Measurements from ENCODE around the gene ANKRD1. TPM values are rescaled to one million over a fixed set of nuclear protein-coding genes. Genes with fewer than 3 reads are reported as not detected.

Gene ANKRD1
- total RNA-seq, 1 donor = 52.1 TPM

- Histone ChIP-seq H3K4me1 (ENCODE audit: insufficient read depth, low read length) (peaks cover 23% of the 10 kb centered on the region), H3K9me3 (ENCODE audit: low read depth, low read length) (no peaks in the 10 kb centered on the region), H4K20me1 (ENCODE audit: insufficient read depth, low read length) (no peaks in the 10 kb centered on the region), H3K79me2 (ENCODE audit: insufficient read depth, low read length) (peaks cover 6% of the 10 kb centered on the region), H3K4me2 (ENCODE audit: insufficient read depth, low read length) (no peak overlapping the region), H3K27me3 (ENCODE audit: insufficient read depth, low read length) (no peaks in the 10 kb centered on the region), H3K4me3 (ENCODE audit: insufficient read depth, low read length) (no peak overlapping the region), H3K36me3 (ENCODE audit: insufficient read depth, low read length) (peaks cover 27% of the 10 kb centered on the region), H2AFZ (ENCODE audit: low read length) (no peak overlapping the region), H3K27ac (ENCODE audit: low read depth, low read length) (no peak overlapping the region)
- no peak for TF ChIP-seq CTCF (IDR thresholded peaks at IDR 0.05; ENCODE audit: extremely low read depth, low read depth, low read length)
- no peak for DNase-seq (ENCODE audit: insufficient read length, low spot score, missing footprints)
These were observed 5.2 kb downstream of the ANKRD1 start for GRCh38 chr10:90915766-90916075.

DNA sequence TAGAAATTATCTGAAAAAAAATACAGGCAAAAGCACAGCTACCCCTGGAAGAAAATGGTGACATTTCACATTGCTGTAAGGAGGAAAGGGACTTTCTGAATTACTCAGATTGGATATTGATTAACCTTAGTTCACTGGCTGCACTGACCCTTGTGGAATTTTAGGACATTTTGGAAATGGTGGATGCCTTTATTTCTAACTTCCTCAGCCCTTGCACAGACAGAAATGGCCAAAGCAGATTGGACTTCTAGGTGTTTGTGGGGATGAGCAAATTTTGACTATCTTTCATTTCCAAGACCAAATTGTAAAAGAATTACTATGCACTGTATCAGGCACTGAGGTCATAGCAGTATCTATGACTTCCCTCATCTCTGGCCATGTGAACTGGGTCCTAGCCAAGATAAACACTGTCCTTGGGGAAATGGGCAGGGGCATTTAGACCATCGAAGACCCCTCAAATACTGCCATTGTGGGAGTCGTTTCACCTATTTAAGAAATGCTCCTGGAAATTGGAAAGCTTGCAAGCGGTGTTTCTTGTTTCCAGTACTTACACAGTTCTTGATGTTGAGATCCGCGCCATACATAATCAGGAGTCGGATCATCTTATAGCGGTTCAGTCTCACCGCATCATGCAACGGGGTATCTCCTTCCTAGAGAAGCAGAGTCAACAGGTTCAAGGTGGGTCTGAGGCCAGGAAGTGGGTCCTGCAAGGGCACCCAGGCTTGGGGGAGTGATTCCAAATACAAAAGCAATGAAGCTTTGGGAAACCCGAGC lies 5.7 kb downstream of the ANKRD1 start:
- Histone ChIP-seq H3K4me3 (ENCODE audit: insufficient read depth, low read length) (no peak overlapping the region), H3K27me3 (ENCODE audit: insufficient read depth, low read length) (no peaks in the 10 kb centered on the region), H3K9me3 (ENCODE audit: low read depth, low read length) (no peaks in the 10 kb centered on the region), H3K36me3 (ENCODE audit: insufficient read depth, low read length) (peaks cover 27% of the 10 kb centered on the region), H4K20me1 (ENCODE audit: insufficient read depth, low read length) (no peaks in the 10 kb centered on the region), H3K79me2 (ENCODE audit: insufficient read depth, low read length) (peaks cover 4% of the 10 kb centered on the region), H2AFZ (ENCODE audit: low read length) (no peak overlapping the region), H3K4me2 (ENCODE audit: insufficient read depth, low read length) (no peak overlapping the region), H3K27ac (ENCODE audit: low read depth, low read length) (no peak overlapping the region), H3K4me1 (ENCODE audit: insufficient read depth, low read length) (peaks cover 17% of the 10 kb centered on the region)
- TF ChIP-seq CTCF (IDR thresholded peaks at IDR 0.05; ENCODE audit: extremely low read depth, low read depth, low read length) = no peak
- DNase-seq (ENCODE audit: insufficient read length, low spot score, missing footprints) = no peak

DNA sequence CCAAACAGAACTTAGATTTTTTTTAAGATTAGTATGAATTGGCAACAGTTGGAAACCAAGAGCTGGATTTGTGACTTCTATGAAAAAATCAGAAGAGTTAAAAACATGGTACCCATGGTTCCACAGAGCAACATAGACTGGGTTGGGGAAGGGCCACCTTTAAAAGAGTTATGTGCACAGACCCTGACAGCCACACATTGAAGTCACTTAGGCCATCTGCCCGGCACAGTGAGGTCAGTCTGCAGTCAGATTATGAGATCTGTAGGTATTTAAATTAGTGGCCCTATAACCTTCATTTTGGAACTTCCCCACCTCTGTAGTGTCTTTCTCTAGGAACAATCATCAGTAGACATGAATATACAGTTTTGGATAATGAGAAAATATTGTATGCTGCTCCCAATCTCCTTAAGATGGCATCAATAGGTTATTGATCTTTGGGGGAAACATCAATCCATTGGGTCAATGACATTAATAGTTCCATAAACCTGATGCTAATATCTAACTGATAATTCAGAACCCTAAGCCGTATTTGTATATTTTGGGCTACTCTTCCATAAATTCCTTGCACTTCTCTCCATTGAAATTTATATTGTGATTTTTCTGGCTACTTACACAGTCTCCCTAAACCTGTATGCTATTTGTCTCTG lies 7.0 kb downstream of the ANKRD1 start:
- Histone ChIP-seq H3K27me3 (ENCODE audit: insufficient read depth, low read length) (no peaks in the 10 kb centered on the region), H3K9me3 (ENCODE audit: low read depth, low read length) (no peaks in the 10 kb centered on the region), H3K79me2 (ENCODE audit: insufficient read depth, low read length) (no peaks in the 10 kb centered on the region), H3K27ac (ENCODE audit: low read depth, low read length) (no peak overlapping the region), H3K36me3 (ENCODE audit: insufficient read depth, low read length) (peaks cover 27% of the 10 kb centered on the region), H3K4me3 (ENCODE audit: insufficient read depth, low read length) (no peak overlapping the region), H3K4me1 (ENCODE audit: insufficient read depth, low read length) (peaks cover 11% of the 10 kb centered on the region), H3K4me2 (ENCODE audit: insufficient read depth, low read length) (no peak overlapping the region), H2AFZ (ENCODE audit: low read length) (no peak overlapping the region), H4K20me1 (ENCODE audit: insufficient read depth, low read length) (no peaks in the 10 kb centered on the region)
- DNase-seq (ENCODE audit: insufficient read length, low spot score, missing footprints) = no peak
- no peak for TF ChIP-seq CTCF (IDR thresholded peaks at IDR 0.05; ENCODE audit: extremely low read depth, low read depth, low read length)

DNA sequence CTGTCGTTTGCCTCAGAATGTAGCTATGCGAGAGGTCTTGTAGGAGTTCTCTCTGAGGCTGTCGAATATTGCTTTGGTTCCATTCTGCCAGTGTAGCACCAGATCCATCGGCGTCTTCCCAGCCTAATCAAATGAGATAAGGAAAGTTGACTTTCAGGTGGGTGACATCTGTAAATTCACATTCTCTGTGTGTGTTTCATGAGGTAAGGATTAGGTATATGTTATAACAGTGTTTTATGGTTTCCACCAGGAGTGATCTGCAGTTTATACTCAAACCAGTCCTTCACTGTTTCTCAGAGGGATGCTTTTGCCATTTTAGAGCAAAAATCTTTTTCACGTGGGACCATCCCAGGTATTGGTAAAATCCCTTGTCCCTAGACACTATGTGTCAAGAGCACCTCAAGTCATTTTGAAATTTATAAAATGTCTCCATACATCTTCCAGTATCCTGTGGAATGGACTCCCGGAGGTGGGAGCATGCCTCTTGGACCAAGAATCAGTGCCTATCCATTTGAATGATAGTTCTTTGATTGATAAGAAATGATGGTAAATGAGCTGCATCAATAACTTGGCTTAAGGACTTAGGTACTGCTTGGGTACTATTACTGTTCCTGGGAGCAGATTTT lies 7.9 kb downstream of the ANKRD1 start:
- Histone ChIP-seq H2AFZ (ENCODE audit: low read length) (no peak overlapping the region), H3K36me3 (ENCODE audit: insufficient read depth, low read length) (peaks cover 21% of the 10 kb centered on the region), H3K4me2 (ENCODE audit: insufficient read depth, low read length) (no peak overlapping the region), H3K79me2 (ENCODE audit: insufficient read depth, low read length) (no peaks in the 10 kb centered on the region), H3K27ac (ENCODE audit: low read depth, low read length) (no peak overlapping the region), H3K4me1 (ENCODE audit: insufficient read depth, low read length) (peaks cover 11% of the 10 kb centered on the region), H3K27me3 (ENCODE audit: insufficient read depth, low read length) (no peaks in the 10 kb centered on the region), H3K9me3 (ENCODE audit: low read depth, low read length) (no peaks in the 10 kb centered on the region), H3K4me3 (ENCODE audit: insufficient read depth, low read length) (no peak overlapping the region), H4K20me1 (ENCODE audit: insufficient read depth, low read length) (no peaks in the 10 kb centered on the region)
- no peak for TF ChIP-seq CTCF (IDR thresholded peaks at IDR 0.05; ENCODE audit: extremely low read depth, low read depth, low read length)
- DNase-seq (ENCODE audit: insufficient read length, low spot score, missing footprints) = no peak

Data from osteoblast (primary cell).